ENCODE data around the gene SLC10A4.
"Not testable (repeated sequence)": the region's sequence is repeated elsewhere in the genome, so short reads cannot be mapped to it uniquely, and the experiment has no call there.

SLC10A4 gene

GRCh38 chr4:48483006-48483776 is at the start of gene SLC10A4:
Gene SLC10A4 (plus strand): TSS chr4:48483343. CDS start chr4:48483562, 219 bp downstream.
- no peak for DNase-seq

GRCh38 chr4:48436318-48436717 is 46.8 kb upstream of the SLC10A4 start:
- DNase-seq: no peak

- no peak for DNase-seq
These were observed 43.2 kb upstream of the SLC10A4 start for GRCh38 chr4:48439988-48440387.

- DNase-seq: not testable (repeated sequence)
These were observed 42.2 kb upstream of the SLC10A4 start for GRCh38 chr4:48440914-48441313.

GRCh38 chr4:48445704-48446103 is 37.4 kb upstream of the SLC10A4 start:
- no peak for DNase-seq

GRCh38 chr4:48446642-48447041 is 36.5 kb upstream of the SLC10A4 start:
- DNase-seq: no peak

- no peak for DNase-seq
These were observed 34.0 kb upstream of the SLC10A4 start for GRCh38 chr4:48449151-48449550.

GRCh38 chr4:48450740-48451139 is 32.4 kb upstream of the SLC10A4 start:
- DNase-seq: no peak

- DNase-seq: not testable (repeated sequence)
These were observed 31.5 kb upstream of the SLC10A4 start for GRCh38 chr4:48451656-48452055.

GRCh38 chr4:48454591-48454990 is 28.6 kb upstream of the SLC10A4 start:
- no peak for DNase-seq

GRCh38 chr4:48461000-48461399 is 22.1 kb upstream of the SLC10A4 start:
- DNase-seq: no peak

GRCh38 chr4:48462363-48462762 is 20.8 kb upstream of the SLC10A4 start:
- peak; percentile 41 for DNase-seq

- DNase-seq: no peak
These were observed 15.7 kb upstream of the SLC10A4 start for GRCh38 chr4:48467442-48467841.

GRCh38 chr4:48467891-48468290 is 15.3 kb upstream of the SLC10A4 start:
- no peak for DNase-seq

- no peak for DNase-seq
These were observed 13.0 kb upstream of the SLC10A4 start for GRCh38 chr4:48470137-48470536.

GRCh38 chr4:48470570-48470969 is 12.6 kb upstream of the SLC10A4 start:
- DNase-seq: no peak

GRCh38 chr4:48472794-48473193 is 10.3 kb upstream of the SLC10A4 start:
- no peak for DNase-seq

GRCh38 chr4:48475770-48476169 is 7.4 kb upstream of the SLC10A4 start:
- no peak for DNase-seq

GRCh38 chr4:48478273-48478672 is 4.9 kb upstream of the SLC10A4 start:
- no peak for DNase-seq

GRCh38 chr4:48481581-48481980 is 1.6 kb upstream of the SLC10A4 start:
- DNase-seq: no peak

- DNase-seq: no peak
These were observed 792 bp downstream of the SLC10A4 start for GRCh38 chr4:48483777-48484493.

GRCh38 chr4:48484494-48485168 is 1.5 kb downstream of the SLC10A4 start:
- no peak for DNase-seq

- DNase-seq: no peak
These were observed 6.5 kb downstream of the SLC10A4 start for GRCh38 chr4:48489683-48490011.
